ENCODE results near the gene CDC25B. TPM values are rescaled to one million over a fixed set of nuclear protein-coding genes. Genes with fewer than 3 reads are reported as not detected.

The CDC25B gene
- total RNA-seq, 1 experiment from 2014 or later: 69.6 TPM

- peaks cover 29% of the 10 kb centered on the region for H3K4me1 Mint-ChIP-seq (ENCODE audit: low read depth, unreplicated experiment)
These were observed 5.7 kb downstream of the CDC25B start for GRCh38 chr20:3801846-3802245.

DNA sequence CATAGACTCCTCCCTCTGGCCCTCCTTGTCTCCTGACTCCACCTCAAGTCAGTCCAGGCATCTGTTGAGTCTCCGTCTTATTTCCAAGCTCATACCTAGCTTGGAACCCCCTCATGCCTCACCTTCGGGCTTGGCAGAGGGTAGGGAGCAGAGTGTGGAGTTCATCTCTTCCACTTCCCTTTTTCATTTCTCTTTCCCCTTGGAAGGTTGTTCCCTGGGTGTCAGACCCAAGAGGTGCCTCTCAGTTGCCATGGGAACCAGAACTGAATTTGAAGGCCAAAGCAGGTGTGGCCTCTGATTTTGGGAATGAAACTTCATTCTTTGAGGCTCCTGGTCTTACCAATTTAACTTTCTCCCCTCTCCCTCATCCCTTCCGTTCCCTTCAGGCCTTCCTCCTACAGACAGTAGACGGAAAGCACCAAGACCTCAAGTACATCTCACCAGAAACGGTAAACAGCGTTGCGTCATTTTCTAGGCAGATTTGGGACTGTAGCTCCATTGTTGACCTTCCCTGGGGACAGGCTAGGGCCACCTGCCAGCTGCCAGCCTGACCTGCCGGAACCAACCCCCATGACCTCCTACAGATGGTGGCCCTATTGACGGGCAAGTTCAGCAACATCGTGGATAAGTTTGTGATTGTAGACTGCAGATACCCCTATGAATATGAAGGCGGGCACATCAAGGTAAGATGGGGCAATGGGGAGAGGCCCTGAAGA, 6.6 kb downstream of the CDC25B start:
- intact Hi-C loops (cut with micrococcal nuclease; ENCODE audit: unreplicated experiment): no loop called here
- DNase-seq: no peak
- Mint-ChIP-seq H3K9me3 (ENCODE audit: low read depth, unreplicated experiment) (no peaks in the 10 kb centered on the region), H3K27ac (ENCODE audit: unreplicated experiment) (no peak overlapping the region), H3K36me3 (ENCODE audit: insufficient read depth, unreplicated experiment) (peaks cover 68% of the 10 kb centered on the region), H3K4me3 (ENCODE audit: low read depth, unreplicated experiment) (no peak overlapping the region), H3K4me1 (ENCODE audit: low read depth, unreplicated experiment) (peaks cover 25% of the 10 kb centered on the region), H3K27me3 (ENCODE audit: unreplicated experiment) (no peaks in the 10 kb centered on the region)
- TF ChIP-seq, protein P1, sequence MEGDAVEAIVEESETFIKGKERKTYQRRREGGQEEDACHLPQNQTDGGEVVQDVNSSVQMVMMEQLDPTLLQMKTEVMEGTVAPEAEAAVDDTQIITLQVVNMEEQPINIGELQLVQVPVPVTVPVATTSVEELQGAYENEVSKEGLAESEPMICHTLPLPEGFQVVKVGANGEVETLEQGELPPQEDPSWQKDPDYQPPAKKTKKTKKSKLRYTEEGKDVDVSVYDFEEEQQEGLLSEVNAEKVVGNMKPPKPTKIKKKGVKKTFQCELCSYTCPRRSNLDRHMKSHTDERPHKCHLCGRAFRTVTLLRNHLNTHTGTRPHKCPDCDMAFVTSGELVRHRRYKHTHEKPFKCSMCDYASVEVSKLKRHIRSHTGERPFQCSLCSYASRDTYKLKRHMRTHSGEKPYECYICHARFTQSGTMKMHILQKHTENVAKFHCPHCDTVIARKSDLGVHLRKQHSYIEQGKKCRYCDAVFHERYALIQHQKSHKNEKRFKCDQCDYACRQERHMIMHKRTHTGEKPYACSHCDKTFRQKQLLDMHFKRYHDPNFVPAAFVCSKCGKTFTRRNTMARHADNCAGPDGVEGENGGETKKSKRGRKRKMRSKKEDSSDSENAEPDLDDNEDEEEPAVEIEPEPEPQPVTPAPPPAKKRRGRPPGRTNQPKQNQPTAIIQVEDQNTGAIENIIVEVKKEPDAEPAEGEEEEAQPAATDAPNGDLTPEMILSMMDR (IDR thresholded peaks at IDR 0.05; ENCODE audit: unreplicated experiment): no peak
- CTCF ChIA-PET: no interaction called here
- BruUV-seq (replicated peaks): no TSS peak

More at GRCh38 chr20:3801846-3802245, 5.7 kb downstream of the CDC25B start:
- Mint-ChIP-seq H3K36me3 (ENCODE audit: insufficient read depth, unreplicated experiment) (peaks cover 71% of the 10 kb centered on the region), H3K4me3 (ENCODE audit: low read depth, unreplicated experiment) (no peak overlapping the region), H3K27me3 (ENCODE audit: unreplicated experiment) (no peaks in the 10 kb centered on the region), H3K9me3 (ENCODE audit: low read depth, unreplicated experiment) (no peaks in the 10 kb centered on the region), H3K27ac (ENCODE audit: unreplicated experiment) (no peak overlapping the region)
- CTCF ChIA-PET: no interaction called here
- intact Hi-C loops (cut with micrococcal nuclease; ENCODE audit: unreplicated experiment): no loop called here
- TF ChIP-seq, protein P1 (IDR thresholded peaks at IDR 0.05; ENCODE audit: unreplicated experiment): no peak
- BruUV-seq (replicated peaks): no TSS peak
- DNase-seq: no peak

DNA sequence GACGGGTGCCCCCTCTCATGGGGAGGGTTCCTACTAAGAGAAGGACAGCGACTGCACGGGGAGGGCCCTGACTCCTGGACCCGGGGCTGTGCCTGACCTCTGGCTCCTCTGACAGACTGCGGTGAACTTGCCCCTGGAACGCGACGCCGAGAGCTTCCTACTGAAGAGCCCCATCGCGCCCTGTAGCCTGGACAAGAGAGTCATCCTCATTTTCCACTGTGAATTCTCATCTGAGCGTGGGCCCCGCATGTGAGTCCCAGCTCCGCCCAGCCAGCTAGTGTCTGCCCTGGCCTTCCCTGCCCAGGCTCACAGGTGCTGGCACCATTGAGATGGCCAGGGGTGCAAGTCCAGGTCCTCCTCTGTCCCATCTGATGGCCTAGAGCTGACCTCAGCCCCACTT, 7.2 kb downstream of the CDC25B start:
- TF ChIP-seq, protein P1 (IDR thresholded peaks at IDR 0.05; ENCODE audit: unreplicated experiment): no peak
- no TSS peak for BruUV-seq (replicated peaks)
- no peak for DNase-seq
- CTCF ChIA-PET: no interaction called here
- H3K9me3 Mint-ChIP-seq (ENCODE audit: low read depth, unreplicated experiment): no peaks in the 10 kb centered on the region
- no peak overlapping the region for H3K27ac Mint-ChIP-seq (ENCODE audit: unreplicated experiment)
- H3K36me3 Mint-ChIP-seq (ENCODE audit: insufficient read depth, unreplicated experiment): peaks cover 68% of the 10 kb centered on the region
- no peak overlapping the region for H3K4me3 Mint-ChIP-seq (ENCODE audit: low read depth, unreplicated experiment)
- H3K27me3 Mint-ChIP-seq (ENCODE audit: unreplicated experiment): no peaks in the 10 kb centered on the region
- intact Hi-C loops (cut with micrococcal nuclease; ENCODE audit: unreplicated experiment): no loop called here
- H3K4me1 Mint-ChIP-seq (ENCODE audit: low read depth, unreplicated experiment): peaks cover 20% of the 10 kb centered on the region

- no TSS peak for BruUV-seq (replicated peaks)
- CTCF ChIA-PET: no interaction called here
- H3K36me3 Mint-ChIP-seq (ENCODE audit: insufficient read depth, unreplicated experiment): peaks cover 68% of the 10 kb centered on the region
- no peak overlapping the region for H3K27ac Mint-ChIP-seq (ENCODE audit: unreplicated experiment)
- H3K4me3 Mint-ChIP-seq (ENCODE audit: low read depth, unreplicated experiment): no peak overlapping the region
- intact Hi-C loops (cut with micrococcal nuclease; ENCODE audit: unreplicated experiment): no loop called here
- TF ChIP-seq, protein P1 (IDR thresholded peaks at IDR 0.05; ENCODE audit: unreplicated experiment): no peak
- no peaks in the 10 kb centered on the region for H3K27me3 Mint-ChIP-seq (ENCODE audit: unreplicated experiment)
- DNase-seq: no peak
- H3K4me1 Mint-ChIP-seq (ENCODE audit: low read depth, unreplicated experiment): peaks cover 20% of the 10 kb centered on the region
- H3K9me3 Mint-ChIP-seq (ENCODE audit: low read depth, unreplicated experiment): no peaks in the 10 kb centered on the region
These were observed 7.7 kb downstream of the CDC25B start for GRCh38 chr20:3803854-3804253.
